Posterior vena cava (tissue), 2 donors: ENCODE measurements around the gene ZNF771. TPM values are rescaled to one million over a fixed set of nuclear protein-coding genes. Genes with fewer than 3 reads are reported as not detected.
A peak's percentile ranks its signal among the peaks of the same experiment; 100 is the strongest.

Source experiments
- DNase-seq: peaks from one replicate; pipeline ENCODE4 v3.0.0-alpha.2; 2020; ENCODE audit warnings: low spot score
- intact Hi-C, 2 donors: fragments of 100-400 bp; cut with DNase I; formaldehyde crosslinking; loops; one replicate each; pipeline versions ENCODE4 v1.14.1 to v1.14.2; 2022 to 2023
- total RNA-seq, 2 donors: library from RNA; stranded (reverse); fragmentation: NEBNext Ultra II Directional; extraction: Animal tissue kit (Norgen Biotek cat#: 25700); gene quantifications; one replicate each; pipeline ENCODE4 v1.2.1, GENCODE V29; 2021
- donor health status: DM: yes; HTN: yes; CAD: no.
- donor health status: DM: yes; HTN: yes; CAD: no.

The ZNF771 gene
- total RNA-seq, 2 donors from 2014 or later: 5.6 to 6.1 TPM

DNA sequence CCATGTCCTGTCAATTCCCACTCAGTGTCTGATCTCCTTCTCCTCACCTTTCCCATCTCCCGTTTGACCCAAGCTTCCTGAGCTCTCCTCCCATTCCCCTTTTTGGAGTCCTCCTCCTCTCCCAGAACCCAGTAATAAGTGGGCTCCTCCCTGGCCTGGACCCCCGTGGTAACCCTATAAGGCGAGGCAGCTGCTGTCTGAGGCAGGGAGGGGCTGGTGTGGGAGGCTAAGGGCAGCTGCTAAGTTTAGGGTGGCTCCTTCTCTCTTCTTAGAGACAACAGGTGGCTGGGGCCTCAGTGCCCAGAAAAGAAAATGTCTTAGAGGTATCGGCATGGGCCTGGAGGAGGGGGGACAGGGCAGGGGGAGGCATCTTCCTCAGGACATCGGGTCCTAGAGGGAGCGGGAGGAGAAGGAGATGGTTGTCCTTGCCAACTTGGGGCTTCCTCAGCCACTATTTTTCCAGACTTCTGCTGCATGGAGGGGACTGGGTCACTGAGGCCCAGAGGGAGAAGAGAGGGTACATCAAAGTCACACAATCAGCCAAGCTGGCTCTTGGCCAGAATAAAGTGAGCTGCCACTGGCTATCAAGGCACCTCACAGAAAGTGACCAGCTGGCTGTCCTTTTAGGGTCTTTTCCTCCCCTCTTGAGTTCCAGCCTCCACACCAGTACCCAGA is 35.2 kb upstream of the ZNF771 start:
- intact Hi-C loops: no loop called here
- DNase-seq: no peak

GRCh38 chr16:30372725-30373124 is 34.7 kb upstream of the ZNF771 start:
- intact Hi-C loops: no loop called here
- no peak for DNase-seq

- intact Hi-C loops: no loop called here
- no peak for DNase-seq
Measured at GRCh38 chr16:30374538-30374937, 32.9 kb upstream of the ZNF771 start, which contains the start of gene MYL11. MYL11 (plus strand) TSS chr16:30374802; CDS start chr16:30374858, 56 bp downstream.

DNA sequence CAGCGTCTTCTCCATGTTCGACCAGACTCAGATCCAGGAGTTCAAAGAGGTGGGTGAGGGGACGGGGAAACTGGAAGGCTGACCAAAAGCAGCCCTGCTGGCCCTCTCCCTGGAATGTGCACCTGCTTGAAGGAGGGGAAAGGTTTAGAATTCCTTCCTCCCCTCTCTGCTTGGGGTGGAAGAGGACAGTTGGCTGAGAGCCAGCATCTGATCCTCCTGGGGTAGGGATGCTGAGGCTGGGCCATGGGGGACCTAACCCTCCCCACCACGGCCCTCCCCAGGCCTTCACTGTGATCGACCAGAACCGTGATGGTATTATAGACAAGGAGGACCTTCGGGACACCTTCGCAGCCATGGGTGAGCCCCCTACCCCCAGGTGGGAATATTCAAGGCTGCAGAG is 31.5 kb upstream of the ZNF771 start:
- intact Hi-C loops: loop anchor here in 1 of 2 donors (5.0 kb wide), 1 partner anchor 1219 kb away; no protein-coding TSS in a partner anchor
- no peak for DNase-seq

GRCh38 chr16:30376461-30376902 is 30.9 kb upstream of the ZNF771 start:
- intact Hi-C loops: loop anchor here in 1 of 2 donors (5.0 kb wide), 1 partner anchor 1219 kb away; no protein-coding TSS in a partner anchor
- no peak for DNase-seq

DNA sequence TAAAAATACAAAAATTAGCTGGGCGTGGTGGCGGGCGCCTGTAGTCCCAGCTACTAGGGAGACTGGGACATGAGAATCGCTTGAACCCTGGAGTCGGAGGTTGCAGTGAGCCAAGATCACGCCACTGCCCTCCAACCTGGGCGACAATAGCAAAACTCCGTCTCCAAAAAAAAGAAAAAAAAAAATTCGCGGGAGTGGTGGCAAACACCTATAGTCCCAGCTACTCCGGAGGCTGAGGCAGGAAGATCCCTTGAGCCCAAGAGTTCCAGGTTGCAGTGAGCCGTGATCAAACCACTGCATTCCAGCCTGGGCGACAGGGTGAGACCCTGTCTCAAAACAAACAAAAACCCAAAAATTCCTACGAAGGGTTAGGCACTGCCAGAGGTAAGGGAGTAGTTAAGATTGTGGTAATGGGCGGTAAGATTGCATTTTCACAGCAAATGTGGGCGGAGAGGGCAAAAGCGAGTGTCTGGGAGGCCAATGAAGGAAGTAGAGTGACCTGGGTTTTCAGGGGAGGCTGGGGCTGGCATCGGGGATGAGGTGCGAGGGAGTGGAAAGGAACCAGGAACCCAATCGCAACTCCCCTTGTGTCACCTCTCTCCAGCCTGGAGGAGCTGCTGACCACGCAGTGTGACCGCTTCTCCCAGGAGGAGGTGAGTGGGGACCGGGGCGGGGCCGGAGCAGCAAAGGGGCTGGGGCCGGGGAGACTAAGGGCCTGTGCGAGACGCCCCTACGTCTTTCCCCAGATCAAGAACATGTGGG is 30.2 kb upstream of the ZNF771 start:
- DNase-seq: no peak
- intact Hi-C loops: loop anchor here in 1 of 2 donors (5.0 kb wide), 1 partner anchor 1220 kb away; no protein-coding TSS in a partner anchor

DNA sequence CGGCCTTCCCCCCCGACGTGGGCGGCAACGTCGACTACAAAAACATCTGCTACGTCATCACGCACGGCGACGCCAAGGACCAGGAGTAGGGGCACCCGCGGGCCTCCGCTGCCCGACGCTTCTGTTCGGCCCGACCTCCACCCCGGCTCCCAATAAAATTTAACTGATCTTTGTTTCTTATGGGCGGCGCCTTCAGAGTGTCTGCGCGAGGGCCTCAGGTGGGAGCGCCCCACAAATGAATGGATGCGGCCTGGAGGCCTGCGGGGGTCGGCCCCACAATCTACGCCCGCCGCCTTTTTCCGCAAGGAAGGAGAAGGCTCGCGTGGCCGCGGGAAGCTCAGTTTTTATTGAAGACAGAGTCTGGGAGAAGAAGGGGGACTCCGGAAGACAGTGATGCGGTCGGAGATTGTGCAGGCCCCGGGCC is 29.6 kb upstream of the ZNF771 start:
- DNase-seq: peak; percentile 98
- intact Hi-C loops: loop anchor here in 1 of 2 donors (5.0 kb wide), 1 partner anchor 1221 kb away; no protein-coding TSS in a partner anchor

DNA sequence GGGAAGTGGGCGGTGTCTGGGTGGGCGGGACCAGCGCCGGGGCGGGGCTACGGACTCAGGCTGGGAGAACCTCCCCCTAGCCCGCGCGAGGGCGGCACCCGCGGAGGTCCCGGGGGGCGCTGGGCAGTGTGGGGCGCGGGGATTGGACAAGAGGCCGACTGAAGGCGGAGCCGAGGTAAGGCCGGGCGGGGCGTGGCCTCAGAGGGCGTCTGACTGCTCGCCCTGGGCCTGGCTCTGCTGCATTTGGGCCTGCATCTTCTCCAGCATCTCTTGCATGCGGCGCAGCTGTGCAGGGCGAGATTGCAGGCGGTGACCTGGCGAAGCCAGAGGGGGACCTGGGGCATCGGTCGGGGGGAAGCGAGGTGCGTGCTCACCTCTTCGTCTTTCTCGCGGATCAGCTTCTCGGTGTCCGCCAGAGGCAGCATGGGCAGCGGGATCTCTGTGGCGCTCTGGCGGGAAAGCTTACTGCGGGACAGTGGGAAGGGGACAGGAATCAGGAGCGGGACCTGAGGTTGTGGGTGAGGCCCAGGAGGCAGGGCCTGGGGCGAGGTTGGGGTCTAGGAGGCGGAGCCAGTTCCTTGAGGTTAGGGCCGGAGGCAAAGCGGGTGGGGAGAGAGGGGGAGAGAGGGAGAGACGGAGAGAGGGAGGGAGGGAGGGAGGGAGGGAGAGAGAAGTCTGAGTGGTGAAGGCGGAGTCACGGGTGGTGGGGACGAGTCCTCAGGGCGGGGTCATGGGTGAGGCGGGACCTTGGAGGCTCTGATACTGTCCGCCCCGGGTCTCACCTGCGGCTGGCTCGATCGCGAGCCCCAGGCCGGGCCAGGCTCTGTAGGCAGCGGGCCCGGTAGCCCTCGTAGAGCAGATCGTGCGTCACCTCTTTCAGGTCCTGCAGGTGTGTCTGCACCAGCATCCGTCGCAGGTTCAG is 28.9 kb upstream of the ZNF771 start:
- intact Hi-C loops: loop anchor here in 1 of 2 donors (5.0 kb wide), 1 partner anchor 1221 kb away; no protein-coding TSS in a partner anchor
- peak; percentile 100 for DNase-seq

DNA sequence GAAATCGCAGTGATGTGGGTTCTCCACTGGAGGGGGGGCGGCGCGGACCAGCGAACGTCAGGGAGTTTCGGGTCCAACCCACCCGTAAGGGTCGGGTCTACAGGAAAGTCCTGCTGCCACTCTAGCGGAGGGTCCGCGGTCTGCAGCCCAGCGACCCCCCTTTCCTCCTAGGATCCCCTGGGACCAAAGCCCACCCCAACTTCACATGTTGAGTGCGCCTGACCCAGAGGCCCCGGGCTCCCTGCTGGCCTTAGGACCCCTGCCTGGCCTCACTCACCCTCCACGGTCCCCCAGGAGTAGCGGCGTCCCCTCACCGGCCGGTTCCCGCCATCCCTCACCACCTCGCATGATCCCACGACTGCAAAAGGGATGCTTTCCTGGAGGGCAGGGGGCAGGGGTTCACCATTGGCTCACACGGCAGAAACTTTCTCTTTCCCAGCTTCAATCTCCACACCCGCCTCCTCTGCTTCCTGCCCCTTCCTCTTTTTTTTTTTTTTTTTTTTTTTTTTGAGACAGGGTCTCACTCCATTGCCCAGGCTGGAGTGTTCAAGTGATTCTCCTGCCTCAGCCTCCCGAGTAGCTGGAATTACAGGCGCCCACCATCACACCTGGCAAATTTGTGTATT is 28.1 kb upstream of the ZNF771 start:
- no peak for DNase-seq
- intact Hi-C loops: loop anchor here in 1 of 2 donors (5.0 kb wide), 1 partner anchor 1222 kb away; no protein-coding TSS in a partner anchor

- no peak for DNase-seq
- intact Hi-C loops: no loop called here
Measured at GRCh38 chr16:30380072-30380802, 27.2 kb upstream of the ZNF771 start.

GRCh38 chr16:30380803-30381208 is 26.6 kb upstream of the ZNF771 start:
- intact Hi-C loops: no loop called here

DNA sequence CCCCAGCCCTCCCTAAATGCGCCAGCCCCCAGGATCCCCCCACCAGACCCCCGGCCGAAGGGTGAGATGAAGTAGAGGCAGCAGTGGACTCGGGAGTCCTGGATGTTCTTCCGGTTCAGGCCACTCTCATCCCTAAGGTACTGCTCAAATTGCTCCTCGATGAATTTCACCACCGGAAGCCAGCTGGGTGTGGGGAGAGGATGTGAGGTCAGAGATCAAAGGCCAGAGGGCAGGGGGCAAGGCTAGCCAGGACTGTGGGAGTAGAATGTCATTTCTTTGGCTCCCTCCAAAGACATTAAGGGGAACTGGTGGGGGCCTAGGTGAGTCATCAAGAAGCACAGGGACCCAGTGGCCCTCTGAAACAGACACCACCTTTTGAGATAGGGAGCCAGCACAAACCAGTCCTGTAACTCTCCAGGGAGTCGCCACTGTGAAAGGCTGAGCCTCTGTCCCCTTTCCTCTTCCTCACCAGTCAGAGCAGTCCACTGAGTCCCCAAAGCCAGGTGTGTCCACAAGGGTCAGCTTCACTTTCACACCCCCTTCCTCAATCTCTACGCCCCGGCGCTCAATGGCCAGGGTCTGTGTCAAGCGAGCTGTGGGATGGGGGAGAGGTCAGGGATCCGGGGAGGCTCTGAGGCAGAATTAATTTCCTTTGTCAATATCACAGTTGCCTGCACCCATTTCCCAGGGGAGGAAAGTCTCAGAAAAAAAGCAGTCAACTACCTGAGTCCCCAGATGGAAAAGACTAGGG is 25.9 kb upstream of the ZNF771 start:
- intact Hi-C loops: no loop called here
- no peak for DNase-seq

More at GRCh38 chr16:30380803-30381208, 26.6 kb upstream of the ZNF771 start:
- no peak for DNase-seq

DNA sequence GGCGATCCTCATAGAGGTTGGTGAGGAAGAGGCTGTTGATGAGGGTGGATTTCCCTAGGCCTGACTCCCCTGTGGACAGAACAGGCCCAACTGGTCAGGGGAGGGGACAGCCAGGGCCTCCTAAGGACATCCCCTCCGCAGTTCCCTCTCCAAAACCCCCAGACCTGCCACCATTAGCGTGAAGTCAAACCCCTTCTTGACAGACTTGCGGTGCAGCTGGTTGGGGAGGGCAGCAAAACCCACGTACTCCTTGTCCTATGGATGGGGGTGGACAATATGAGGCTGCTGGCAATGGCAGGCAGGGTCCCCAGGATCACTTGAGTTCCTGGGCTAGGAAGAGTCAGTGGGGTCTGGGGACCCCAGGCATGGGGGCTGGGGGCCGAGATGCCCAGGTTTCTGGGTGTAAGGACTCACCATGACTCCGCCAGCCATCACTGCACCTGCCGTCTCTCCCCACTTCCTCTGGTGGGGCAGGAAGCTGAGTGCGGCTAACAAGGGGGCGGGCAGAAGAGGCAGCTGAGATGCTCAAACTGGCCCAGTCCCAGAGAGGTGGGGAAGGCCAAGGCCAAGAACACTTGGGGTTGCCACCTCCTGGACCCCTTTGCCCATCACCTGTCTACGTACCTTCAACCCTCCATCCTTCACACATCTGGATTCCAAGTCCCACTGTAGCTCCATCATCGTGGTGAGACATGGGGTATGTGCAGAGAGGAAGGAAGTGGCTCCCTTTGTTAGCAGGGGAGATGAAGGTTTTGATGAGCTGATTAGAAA is 25.1 kb upstream of the ZNF771 start, which contains the start of gene SEPTIN1:
TSS of gene SEPTIN1 (minus strand) at position 451 of the 771 bp plus-strand sequence. CDS start at position 432, 19 bp downstream.
- intact Hi-C loops: no loop called here
- DNase-seq: no peak

DNA sequence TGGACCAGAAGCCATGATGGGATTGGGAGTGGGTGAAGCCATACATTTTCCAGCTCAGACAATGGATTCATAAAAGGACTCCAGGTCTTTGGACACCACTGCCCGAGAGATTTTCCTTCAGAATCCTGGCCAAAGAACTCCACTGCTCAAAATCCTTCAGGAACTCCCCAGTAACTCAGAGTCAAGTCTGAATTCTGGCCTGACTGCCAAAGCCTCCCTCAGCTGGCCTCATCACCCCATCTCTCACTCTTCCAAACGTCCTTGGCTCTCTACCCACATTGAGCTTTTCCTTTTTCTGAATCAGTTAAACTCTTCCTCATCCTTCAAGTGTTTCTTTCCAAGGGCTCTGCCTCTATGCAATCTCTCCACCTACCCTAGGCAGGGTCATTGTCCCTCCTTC is 23.9 kb upstream of the ZNF771 start:
- intact Hi-C loops: no loop called here
- no peak for DNase-seq

DNA sequence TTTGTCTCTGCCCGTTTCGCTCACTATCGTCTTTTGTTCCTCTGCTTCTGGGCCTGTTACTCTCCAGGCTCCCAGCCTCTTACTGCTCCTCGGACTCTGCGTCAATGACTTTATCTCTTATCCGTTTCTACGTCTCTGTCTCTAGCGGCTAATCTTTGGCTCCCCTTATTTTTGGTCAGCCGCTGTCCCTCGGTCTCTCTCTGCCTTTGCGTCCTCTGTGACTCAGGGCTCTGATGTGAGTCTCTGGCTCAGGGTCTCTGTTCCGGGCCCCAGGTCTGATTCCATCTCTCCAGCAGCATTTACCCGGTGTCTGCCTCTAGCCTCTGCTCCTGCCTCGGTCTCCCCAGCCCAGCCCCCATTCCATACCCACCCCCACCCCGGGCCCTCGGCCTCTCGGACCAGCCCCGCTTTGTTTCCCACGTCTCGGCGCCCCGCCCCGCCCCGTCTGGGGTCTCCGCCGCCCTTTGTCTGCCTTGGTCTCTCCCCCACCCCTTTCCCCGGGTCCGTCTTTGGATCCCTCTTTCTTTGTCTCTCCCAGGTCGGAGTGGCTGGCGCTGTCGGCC is 12.7 kb upstream of the ZNF771 start:
- DNase-seq: no peak

More for the DNA sequence above, 12.7 kb upstream of the ZNF771 start:
- intact Hi-C loops: no loop called here
